GM19438 (cell line): ENCODE measurements around the gene ESRRA.
"Not testable (repeated sequence)": the region's sequence is repeated elsewhere in the genome, so short reads cannot be mapped to it uniquely, and the experiment has no call there.

Experiments
- ATAC-seq: cut with Tn5 transposase; IDR thresholded peaks from one replicate; pipeline ENCODE4 v1.9.1; 2021; ENCODE audit warnings: low read depth; ENCODE audit not compliant: unreplicated experiment

ESRRA gene

DNA sequence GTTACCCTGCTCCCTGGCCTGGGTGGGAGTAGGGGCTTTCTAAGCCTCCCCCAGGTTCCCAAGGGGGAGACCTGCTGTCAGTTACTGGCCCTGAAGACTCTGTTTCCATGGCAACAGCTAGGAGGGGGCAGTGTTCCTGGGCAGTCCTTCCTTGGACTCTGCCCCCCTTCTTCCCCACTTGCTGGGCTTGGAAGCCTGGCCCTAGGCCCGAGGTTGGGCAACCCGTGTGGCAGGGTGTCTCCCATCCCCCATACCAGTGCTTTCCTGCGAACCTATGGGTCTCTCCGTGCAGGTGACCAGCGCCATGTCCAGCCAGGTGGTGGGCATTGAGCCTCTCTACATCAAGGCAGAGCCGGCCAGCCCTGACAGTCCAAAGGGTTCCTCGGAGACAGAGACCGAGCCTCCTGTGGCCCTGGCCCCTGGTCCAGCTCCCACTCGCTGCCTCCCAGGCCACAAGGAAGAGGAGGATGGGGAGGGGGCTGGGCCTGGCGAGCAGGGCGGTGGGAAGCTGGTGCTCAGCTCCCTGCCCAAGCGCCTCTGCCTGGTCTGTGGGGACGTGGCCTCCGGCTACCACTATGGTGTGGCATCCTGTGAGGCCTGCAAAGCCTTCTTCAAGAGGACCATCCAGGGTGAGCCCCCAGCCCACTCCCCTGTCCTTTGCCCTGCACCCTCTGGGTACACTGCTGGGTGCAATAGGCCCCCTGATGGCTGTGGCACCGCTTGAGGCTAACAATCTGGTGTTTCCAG is 1.7 kb downstream of the ESRRA start:
- no peak for ATAC-seq

- ATAC-seq = not testable (repeated sequence)
Observed at GRCh38 chr11:64307795-64308194, 2.5 kb downstream of the ESRRA start.

DNA sequence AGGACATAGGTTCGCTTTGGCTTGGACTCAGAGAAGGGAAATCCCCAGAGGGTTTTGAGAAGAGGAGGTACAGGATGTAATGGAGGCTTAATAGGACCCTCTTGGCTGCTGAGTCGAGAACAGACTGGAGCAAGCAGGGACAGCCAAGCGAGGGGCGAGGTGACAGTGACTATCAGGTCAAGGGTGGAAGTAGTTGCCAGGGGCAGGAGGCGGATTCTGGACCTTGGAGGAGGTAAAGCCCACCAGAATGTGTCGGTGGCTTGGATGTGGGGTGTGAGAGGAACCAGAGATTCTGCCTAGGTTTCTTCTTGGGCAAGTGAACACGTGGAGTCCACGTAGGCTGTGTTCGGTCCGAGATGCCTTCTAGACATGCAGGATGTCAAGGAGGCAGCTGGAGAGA is 7.6 kb downstream of the ESRRA start:
- no peak for ATAC-seq

- no peak for ATAC-seq
Observed at GRCh38 chr11:64313491-64314145, 8.3 kb downstream of the ESRRA start.

- no peak for ATAC-seq
Observed at GRCh38 chr11:64314146-64314804, 9.0 kb downstream of the ESRRA start.

DNA sequence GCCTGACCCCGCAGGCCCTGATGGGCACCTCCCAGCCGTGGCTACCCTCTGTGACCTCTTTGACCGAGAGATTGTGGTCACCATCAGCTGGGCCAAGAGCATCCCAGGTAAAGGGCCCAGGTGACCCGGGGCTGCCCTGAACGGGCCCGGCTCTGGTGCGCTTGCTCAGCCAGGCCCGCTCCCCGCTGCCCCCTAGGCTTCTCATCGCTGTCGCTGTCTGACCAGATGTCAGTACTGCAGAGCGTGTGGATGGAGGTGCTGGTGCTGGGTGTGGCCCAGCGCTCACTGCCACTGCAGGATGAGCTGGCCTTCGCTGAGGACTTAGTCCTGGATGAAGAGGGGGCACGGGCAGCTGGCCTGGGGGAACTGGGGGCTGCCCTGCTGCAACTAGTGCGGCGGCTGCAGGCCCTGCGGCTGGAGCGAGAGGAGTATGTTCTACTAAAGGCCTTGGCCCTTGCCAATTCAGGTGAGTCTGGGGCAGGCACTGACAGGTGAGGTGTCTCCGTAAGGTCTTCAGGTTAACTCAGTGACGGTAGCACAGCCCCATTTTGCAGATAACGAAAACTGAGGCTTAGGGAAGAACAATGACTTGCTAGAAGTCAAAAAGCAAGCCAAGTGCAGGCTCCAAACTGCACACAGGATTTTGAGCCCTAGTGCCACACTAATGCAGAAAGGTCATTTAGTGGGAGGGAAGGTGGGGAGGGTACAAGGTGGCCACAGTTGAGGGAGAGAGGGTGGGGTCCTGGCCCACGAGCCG is 9.7 kb downstream of the ESRRA start:
- ATAC-seq = no peak

- not testable (repeated sequence) for ATAC-seq
Observed at GRCh38 chr11:64315667-64316526, 10.6 kb downstream of the ESRRA start.

- no peak for ATAC-seq
Observed at GRCh38 chr11:64316672-64317324, 11.5 kb downstream of the ESRRA start.

- ATAC-seq = peak; percentile 70
Observed at GRCh38 chr11:64317325-64317960, 12.1 kb downstream of the ESRRA start, which contains the start of gene TRMT112. Gene TRMT112 (minus strand): TSS chr11:64317559. CDS start chr11:64317526, 33 bp downstream.

DNA sequence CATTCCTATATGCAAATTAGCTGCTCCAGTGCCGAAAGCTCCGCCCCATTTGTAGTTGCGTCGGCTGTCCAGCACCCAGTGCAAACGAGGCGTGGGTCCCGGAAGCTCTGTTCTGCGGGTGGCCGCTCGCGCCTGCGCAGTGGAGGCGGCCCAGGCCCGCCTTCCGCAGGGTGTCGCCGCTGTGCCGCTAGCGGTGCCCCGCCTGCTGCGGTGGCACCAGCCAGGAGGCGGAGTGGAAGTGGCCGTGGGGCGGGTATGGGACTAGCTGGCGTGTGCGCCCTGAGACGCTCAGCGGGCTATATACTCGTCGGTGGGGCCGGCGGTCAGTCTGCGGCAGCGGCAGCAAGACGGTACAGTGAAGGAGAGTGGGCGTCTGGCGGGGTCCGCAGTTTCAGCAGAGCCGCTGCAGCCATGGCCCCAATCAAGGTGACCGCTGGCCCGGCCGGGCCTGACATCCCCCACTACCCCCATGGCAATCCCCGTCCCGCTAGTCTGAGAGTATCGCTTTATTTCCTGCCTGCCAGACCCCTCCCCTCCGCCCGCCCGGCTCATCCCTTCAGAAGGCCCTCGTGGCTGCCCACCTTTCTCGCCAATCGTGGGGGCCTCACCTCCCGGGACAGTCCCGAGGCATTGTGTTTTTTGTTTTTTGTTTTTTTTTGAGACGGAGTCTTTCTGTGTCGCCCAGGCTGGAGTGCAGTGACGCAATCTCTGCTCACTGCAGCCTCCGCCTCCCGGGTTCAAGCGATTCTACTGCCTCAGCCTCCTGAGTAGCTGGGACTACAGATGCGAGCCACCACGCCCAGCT is 12.8 kb downstream of the ESRRA start, which contains the start of gene PRDX5:
Gene PRDX5 (plus strand): TSS at position 161 of the 805 bp plus-strand sequence. CDS start 95 bp downstream, at position 256.
- ATAC-seq = peak; percentile 61

DNA sequence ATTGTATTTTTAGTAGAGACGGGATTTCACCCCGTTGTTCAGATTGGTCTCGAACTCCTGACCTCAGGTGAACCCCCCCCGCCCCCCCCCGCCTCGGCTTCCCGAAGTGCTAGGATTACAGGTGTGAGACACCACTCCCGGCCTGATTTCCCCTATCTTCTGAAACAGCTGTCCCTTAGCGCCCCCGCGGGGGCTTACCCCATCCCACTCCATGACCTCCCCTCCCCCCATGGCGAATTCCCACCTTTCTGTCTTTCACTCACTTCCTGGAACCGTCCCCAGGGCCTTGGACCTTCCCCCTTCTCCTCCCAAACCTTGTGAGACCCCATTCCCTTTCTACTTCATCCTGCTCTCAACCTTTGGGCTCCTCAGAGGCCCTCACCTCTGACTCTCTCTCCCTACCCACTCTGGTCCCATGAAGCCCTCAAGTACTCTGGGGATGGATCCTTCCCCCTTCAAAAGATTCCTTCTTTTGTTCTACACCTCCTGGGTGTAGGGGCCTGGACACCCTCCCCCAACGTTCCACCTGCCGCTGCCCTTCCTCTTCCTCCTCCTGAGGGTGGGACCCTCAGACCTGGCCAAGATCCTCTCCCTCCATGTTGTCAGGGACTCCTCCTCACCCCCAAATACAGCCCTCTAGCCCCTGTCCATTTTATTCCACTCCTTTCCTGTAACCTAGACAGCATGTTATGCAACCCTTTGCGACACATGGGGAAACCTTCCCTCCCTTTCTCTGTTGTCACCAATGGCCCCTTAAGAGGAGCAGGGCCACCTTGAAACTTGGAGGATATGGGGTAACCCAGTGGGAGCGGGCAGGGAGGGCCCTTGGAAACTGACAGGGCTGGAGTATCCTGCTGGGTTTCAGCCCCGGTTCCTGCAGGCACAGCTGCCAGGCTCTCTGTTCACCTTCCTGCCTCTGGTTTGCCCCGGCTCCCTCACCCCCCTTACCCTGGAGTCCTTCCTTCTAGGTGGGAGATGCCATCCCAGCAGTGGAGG is 13.7 kb downstream of the ESRRA start:
- no peak for ATAC-seq

DNA sequence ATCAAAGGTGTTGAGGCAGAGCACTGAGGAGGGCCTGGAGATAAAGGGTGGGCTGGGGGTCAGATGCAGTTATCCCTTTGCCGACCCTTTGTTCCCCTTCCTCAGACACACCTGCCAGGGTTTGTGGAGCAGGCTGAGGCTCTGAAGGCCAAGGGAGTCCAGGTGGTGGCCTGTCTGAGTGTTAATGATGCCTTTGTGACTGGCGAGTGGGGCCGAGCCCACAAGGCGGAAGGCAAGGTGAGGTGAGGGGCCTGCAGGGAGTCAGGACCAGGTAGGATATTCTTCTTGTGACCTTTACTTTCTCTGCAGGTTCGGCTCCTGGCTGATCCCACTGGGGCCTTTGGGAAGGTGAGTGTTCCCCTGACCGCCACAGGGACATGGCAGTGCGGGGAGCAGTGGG is 15.2 kb downstream of the ESRRA start:
- ATAC-seq = no peak

GRCh38 chr11:64321026-64321425 is 15.7 kb downstream of the ESRRA start:
- ATAC-seq = no peak

DNA sequence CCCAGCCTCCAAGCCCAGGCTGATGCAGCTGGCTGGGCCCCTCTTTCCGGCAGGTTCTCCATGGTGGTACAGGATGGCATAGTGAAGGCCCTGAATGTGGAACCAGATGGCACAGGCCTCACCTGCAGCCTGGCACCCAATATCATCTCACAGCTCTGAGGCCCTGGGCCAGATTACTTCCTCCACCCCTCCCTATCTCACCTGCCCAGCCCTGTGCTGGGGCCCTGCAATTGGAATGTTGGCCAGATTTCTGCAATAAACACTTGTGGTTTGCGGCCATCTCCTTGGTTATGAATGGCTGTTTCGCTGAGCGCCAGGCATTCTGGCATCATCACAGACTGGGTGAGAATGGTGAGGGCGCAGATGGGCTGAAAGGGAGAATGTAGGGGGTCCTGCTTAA is 16.2 kb downstream of the ESRRA start:
- no peak for ATAC-seq

DNA sequence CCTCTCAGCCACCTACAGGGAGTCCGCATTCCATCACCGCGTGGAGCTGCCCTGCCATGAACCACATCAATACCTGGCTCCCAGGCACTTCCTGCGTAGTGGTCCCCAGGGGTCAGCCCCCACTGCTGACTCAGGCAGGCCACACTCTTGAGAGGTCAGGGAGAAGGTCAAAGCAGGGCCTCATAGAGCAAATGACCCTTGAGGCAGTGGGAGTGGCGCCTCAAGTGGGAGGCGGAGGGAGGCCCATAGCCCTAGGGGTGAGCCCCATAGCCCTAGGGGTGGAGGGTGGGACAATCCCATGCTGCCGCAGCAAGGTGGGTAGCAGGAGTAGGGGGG is 17.6 kb downstream of the ESRRA start:
- ATAC-seq = no peak

DNA sequence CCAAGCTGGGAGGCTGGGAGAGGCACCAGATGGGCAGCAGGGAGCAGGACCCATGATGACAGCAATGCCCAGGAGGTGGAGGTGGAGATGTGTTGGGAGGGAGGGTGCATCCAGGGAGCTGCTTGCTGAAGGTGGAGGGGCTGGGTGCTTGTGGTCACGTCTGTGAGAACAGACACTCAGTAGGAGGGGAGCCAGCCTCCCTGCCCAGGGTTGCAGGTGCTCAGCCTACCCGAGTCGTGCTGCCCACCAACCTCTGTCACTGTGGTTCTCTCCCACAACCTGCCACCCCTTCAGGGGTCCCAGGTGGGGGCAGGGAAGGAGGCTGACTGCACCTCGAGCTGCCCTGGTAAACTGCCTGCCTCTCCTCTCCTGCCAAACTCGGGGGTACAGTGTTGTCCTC is 18.0 kb downstream of the ESRRA start:
- ATAC-seq = no peak

GRCh38 chr11:64323984-64324383 is 18.7 kb downstream of the ESRRA start:
- not testable (repeated sequence) for ATAC-seq
